GM23338 (cell line): ENCODE data around the gene FAM181B. TPM values are rescaled to one million over a fixed set of nuclear protein-coding genes. Genes with fewer than 3 reads are reported as not detected.
A peak's percentile ranks its signal among the peaks of the same experiment; 100 is the strongest.

ENCODE experiments used
- polyA plus RNA-seq: library from polyadenylated mRNA; unstranded; fragments of >200 nt; fragmentation: Nextera tagmentation; extraction: Ambion mirVana; gene quantifications from 2 replicates; pipeline ENCODE4 v1.2.1, GENCODE V29; 2016
- small RNA-seq: library from RNA; depleted of rRNA; stranded (forward); fragments of <200 nt; gene quantifications from one replicate; pipeline ENCODE3, GENCODE V24; 2014; ENCODE audit warnings: low replicate concordance
- total RNA-seq: library from RNA; depleted of rRNA; stranded (reverse); fragments of >200 nt; shearing (Covaris generic); gene quantifications from 2 replicates; pipeline ENCODE4 v1.2.3, GENCODE V29; 2014; rRNA removed

Gene FAM181B
- total and polyA plus RNA-seq, 2 experiments from 2014 or later, result 0.36 to 0.87 TPM

Small RNA genes lying within 50 kb of the gene (small RNA-seq; reads per million reads assigned to genes)
- 1.1 reads per million, percentile 64 among the genes with 10 or more reads in this experiment for gene RPS28P7

Other genes with a start within 250 kb of the FAM181B start
- gene PRCP, start 166.6 kb upstream of the FAM181B start, total RNA-seq, result 52.2 and 52.8 TPM in 2 replicates
- 26.1 and 33.3 TPM in 2 replicates for gene PRCP, start 166.6 kb upstream of the FAM181B start, polyA plus RNA-seq
- 48.9 and 53.0 TPM in 2 replicates for gene DDIAS, start 167.9 kb upstream of the FAM181B start, total RNA-seq
- 16.5 and 19.5 TPM in 2 replicates for gene DDIAS, start 167.9 kb upstream of the FAM181B start, polyA plus RNA-seq